HepG2 (cell line): ENCODE results near the gene PRSS53. TPM values are rescaled to one million over a fixed set of nuclear protein-coding genes. Genes with fewer than 3 reads are reported as not detected.

Experiments used
- AHR ChIP-seq: IDR thresholded peaks from 2 replicates; pipeline ENCODE4 v1.6.1; 2018; ENCODE audit warnings: missing genetic modification reagents, missing compliant biosample characterization
- ARNT ChIP-seq: fragments of 450-650 bp; IDR thresholded peaks from 2 replicates; pipeline ENCODE4 v1.6.1; 2017
- CCAR2 ChIP-seq: fragments of 200-400 bp; formaldehyde crosslinking; optimal IDR thresholded peaks from 2 replicates; pipeline ENCODE3; 2018; ENCODE audit warnings: low read depth, mild to moderate bottlenecking, low read length, moderate library complexity
- CHD4 ChIP-seq: fragments of 200-600 bp; sonication (generic); IDR thresholded peaks from 2 replicates; pipeline ENCODE4 v1.7.0; 2017; ENCODE audit warnings: mild to moderate bottlenecking, low read length, borderline replicate concordance
- FOXA3 ChIP-seq: IDR thresholded peaks from 2 replicates; pipeline ENCODE4 v1.6.1; 2016; ENCODE audit warnings: missing genetic modification reagents, missing compliant biosample characterization
- HMG20B ChIP-seq: conservative IDR thresholded peaks from 2 replicates; pipeline ENCODE4 v1.6.1; 2016; ENCODE audit warnings: missing genetic modification reagents, missing compliant biosample characterization
- JUND ChIP-seq: sonication (generic); formaldehyde crosslinking; IDR thresholded peaks from 2 replicates; pipeline ENCODE4 v1.8.0; 2022; ENCODE audit warnings: mild to moderate bottlenecking, missing genetic modification reagents
- PAWR ChIP-seq: sonication (generic); formaldehyde crosslinking; IDR thresholded peaks from 2 replicates; pipeline ENCODE4 v1.4.0; 2020; ENCODE audit warnings: missing genetic modification reagents, mild to moderate bottlenecking, borderline replicate concordance
- RXRA ChIP-seq: sonication (generic); formaldehyde crosslinking; IDR thresholded peaks from 2 replicates; pipeline ENCODE4 v1.5.1; 2020; ENCODE audit warnings: missing genetic modification reagents
- SSRP1 ChIP-seq: IDR thresholded peaks from 2 replicates; pipeline ENCODE4 v1.6.1; 2016; ENCODE audit warnings: control low read depth
- TBX3 ChIP-seq: fragments of 450-650 bp; IDR thresholded peaks from 2 replicates; pipeline ENCODE4 v1.6.1; 2017; ENCODE audit warnings: antibody characterized with exemption, mild to moderate bottlenecking, inconsistent platforms, borderline replicate concordance
- ZKSCAN1 ChIP-seq: fragments of 150-350 bp; IDR thresholded peaks from 2 replicates; pipeline ENCODE4 v1.6.1; 2014; ENCODE audit warnings: low read length
- ZMAT3 ChIP-seq: sonication (generic); formaldehyde crosslinking; conservative IDR thresholded peaks from 2 replicates; pipeline ENCODE4 v1.7.0; 2021; ENCODE audit warnings: missing genetic modification reagents
- ZNF180 ChIP-seq: sonication (generic); formaldehyde crosslinking; IDR thresholded peaks from 2 replicates; pipeline ENCODE4 v1.4.0; 2020; ENCODE audit warnings: low read depth, missing genetic modification reagents, borderline replicate concordance
- ZNF557 ChIP-seq: sonication (generic); formaldehyde crosslinking; IDR thresholded peaks from 2 replicates; pipeline ENCODE4 v1.4.0; 2020; ENCODE audit warnings: missing genetic modification reagents
- ZNF775 ChIP-seq: sonication (generic); formaldehyde crosslinking; IDR thresholded peaks from 2 replicates; pipeline ENCODE4 v1.4.0; 2020; ENCODE audit warnings: missing genetic modification reagents, mild to moderate bottlenecking, moderate library complexity, borderline replicate concordance
- polyA plus RNA-seq, 8 experiments: library from polyadenylated mRNA; depleted of rRNA in 3 of 8; stranded (reverse) in 7 of 8; unstranded in 1 of 8; fragments of >200 nt; fragmentation: Illumina TruSeq in 4 of 8; extraction: Trizol in 4 of 8; gene quantifications; 2 replicates each; pipeline versions ENCODE4 v1.2.1 to v1.2.3, GENCODE V29; 2011 to 2016; ENCODE audit warnings: low read depth in 4 of 8, missing spikeins in 1 of 8, mixed read lengths in 1 of 8; ENCODE audit not compliant: insufficient read depth in 1 of 8
- total RNA-seq, 5 experiments: library from RNA; depleted of rRNA; stranded (reverse); fragments of >200 nt; fragmentation: Illumina TruSeq; extraction: Trizol; gene quantifications; 2 replicates each; pipeline ENCODE4 v1.2.3, GENCODE V29; 2016; ENCODE audit warnings: low read depth in 1 of 5
- TF ChIP-seq, protein P1 (sequence below): sonication (generic); formaldehyde crosslinking; IDR thresholded peaks from 2 replicates; pipeline ENCODE4 v1.4.0; 2020; ENCODE audit warnings: low read depth, mild to moderate bottlenecking, missing genetic modification reagents
- TF ChIP-seq, protein P2 (sequence below): sonication (generic); formaldehyde crosslinking; IDR thresholded peaks from 2 replicates; pipeline ENCODE4 v1.9.0; 2021; ENCODE audit warnings: missing genetic modification reagents, borderline replicate concordance
- TF ChIP-seq, protein P3 (sequence below): sonication (generic); formaldehyde crosslinking; IDR thresholded peaks from 2 replicates; pipeline ENCODE4 v1.4.0; 2020; ENCODE audit warnings: mild to moderate bottlenecking, missing genetic modification reagents
- TF ChIP-seq, protein P4 (sequence below): sonication (generic); formaldehyde crosslinking; IDR thresholded peaks from 2 replicates; pipeline ENCODE4 v1.4.0; 2020; ENCODE audit warnings: missing genetic modification reagents
- TF ChIP-seq, protein P5 (sequence below): sonication (generic); formaldehyde crosslinking; IDR thresholded peaks from 2 replicates; pipeline ENCODE4 v1.5.0; 2020; ENCODE audit warnings: mild to moderate bottlenecking, missing genetic modification reagents, moderate library complexity

Gene PRSS53
- total and polyA plus RNA-seq, 2 of the 13 experiments (the other 11 are each of a cell fraction or from before 2014, with no cell fraction given) = 2.2 to 7.4 TPM

DNA sequence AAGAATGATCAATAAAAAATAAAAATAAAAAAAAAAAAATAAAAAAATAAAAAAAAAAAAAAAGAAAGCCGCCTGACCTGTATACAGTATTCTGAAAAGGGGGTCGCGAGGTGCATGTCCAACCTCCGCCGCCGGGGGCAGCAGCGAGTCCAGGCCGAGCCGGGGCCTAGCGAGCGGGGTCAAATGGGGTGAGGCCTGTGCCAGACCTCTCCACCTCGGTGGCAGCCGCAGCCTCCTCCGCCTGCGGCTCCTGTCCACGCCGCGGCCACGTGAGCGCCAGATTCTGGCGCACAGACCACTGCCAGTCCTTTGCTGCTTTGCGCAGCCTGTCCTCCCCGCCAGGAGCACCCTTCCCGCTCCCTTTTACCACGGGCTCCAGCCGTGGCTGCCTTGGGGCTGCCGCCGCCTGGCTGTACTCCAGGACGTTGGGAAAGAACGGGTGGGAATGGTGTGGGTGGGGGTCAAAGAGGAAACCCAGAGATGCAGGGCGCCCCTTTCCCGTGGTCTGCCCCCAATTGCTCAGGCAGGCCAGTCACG lies 17.0 kb upstream of the PRSS53 start (continued):
- no peak for TF ChIP-seq TBX3
- peak; percentile 99 for TF ChIP-seq ZMAT3 (CRISPR knock-in tag)
- TF ChIP-seq, protein P1, sequence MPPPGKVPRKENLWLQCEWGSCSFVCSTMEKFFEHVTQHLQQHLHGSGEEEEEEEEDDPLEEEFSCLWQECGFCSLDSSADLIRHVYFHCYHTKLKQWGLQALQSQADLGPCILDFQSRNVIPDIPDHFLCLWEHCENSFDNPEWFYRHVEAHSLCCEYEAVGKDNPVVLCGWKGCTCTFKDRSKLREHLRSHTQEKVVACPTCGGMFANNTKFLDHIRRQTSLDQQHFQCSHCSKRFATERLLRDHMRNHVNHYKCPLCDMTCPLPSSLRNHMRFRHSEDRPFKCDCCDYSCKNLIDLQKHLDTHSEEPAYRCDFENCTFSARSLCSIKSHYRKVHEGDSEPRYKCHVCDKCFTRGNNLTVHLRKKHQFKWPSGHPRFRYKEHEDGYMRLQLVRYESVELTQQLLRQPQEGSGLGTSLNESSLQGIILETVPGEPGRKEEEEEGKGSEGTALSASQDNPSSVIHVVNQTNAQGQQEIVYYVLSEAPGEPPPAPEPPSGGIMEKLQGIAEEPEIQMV (CRISPR knock-in tag) = peak; percentile 95
- no peak for TF ChIP-seq ARNT
- no peak for TF ChIP-seq ZNF775
- peak; percentile 81; the same call in 1 of the 2 replicates for TF ChIP-seq AHR (CRISPR knock-in tag)
- no peak for TF ChIP-seq PAWR (CRISPR knock-in tag)
- no peak for TF ChIP-seq CHD4
- TF ChIP-seq HMG20B (CRISPR knock-in tag) = peak; percentile 71; the same call in 1 of the 2 replicates
- 0 out of 2 replicates have a peak, but pooled peaks have one; percentile 42 for TF ChIP-seq ZKSCAN1
- TF ChIP-seq ZNF557 = peak; percentile 93; the same call in 1 of the 2 replicates
- peak; percentile 59 for TF ChIP-seq JUND (CRISPR knock-in tag)
- TF ChIP-seq, protein P2, sequence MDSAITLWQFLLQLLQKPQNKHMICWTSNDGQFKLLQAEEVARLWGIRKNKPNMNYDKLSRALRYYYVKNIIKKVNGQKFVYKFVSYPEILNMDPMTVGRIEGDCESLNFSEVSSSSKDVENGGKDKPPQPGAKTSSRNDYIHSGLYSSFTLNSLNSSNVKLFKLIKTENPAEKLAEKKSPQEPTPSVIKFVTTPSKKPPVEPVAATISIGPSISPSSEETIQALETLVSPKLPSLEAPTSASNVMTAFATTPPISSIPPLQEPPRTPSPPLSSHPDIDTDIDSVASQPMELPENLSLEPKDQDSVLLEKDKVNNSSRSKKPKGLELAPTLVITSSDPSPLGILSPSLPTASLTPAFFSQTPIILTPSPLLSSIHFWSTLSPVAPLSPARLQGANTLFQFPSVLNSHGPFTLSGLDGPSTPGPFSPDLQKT = no peak
- TF ChIP-seq, protein P3, sequence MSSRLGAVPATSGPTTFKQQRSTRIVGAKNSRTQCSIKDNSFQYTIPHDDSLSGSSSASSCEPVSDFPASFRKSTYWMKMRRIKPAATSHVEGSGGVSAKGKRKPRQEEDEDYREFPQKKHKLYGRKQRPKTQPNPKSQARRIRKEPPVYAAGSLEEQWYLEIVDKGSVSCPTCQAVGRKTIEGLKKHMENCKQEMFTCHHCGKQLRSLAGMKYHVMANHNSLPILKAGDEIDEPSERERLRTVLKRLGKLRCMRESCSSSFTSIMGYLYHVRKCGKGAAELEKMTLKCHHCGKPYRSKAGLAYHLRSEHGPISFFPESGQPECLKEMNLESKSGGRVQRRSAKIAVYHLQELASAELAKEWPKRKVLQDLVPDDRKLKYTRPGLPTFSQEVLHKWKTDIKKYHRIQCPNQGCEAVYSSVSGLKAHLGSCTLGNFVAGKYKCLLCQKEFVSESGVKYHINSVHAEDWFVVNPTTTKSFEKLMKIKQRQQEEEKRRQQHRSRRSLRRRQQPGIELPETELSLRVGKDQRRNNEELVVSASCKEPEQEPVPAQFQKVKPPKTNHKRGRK (CRISPR knock-in tag) = no peak
- TF ChIP-seq, protein P4, sequence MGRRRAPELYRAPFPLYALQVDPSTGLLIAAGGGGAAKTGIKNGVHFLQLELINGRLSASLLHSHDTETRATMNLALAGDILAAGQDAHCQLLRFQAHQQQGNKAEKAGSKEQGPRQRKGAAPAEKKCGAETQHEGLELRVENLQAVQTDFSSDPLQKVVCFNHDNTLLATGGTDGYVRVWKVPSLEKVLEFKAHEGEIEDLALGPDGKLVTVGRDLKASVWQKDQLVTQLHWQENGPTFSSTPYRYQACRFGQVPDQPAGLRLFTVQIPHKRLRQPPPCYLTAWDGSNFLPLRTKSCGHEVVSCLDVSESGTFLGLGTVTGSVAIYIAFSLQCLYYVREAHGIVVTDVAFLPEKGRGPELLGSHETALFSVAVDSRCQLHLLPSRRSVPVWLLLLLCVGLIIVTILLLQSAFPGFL = no peak
- peak; percentile 88 for TF ChIP-seq FOXA3 (CRISPR knock-in tag)
- TF ChIP-seq CCAR2 = peak; percentile 17
- TF ChIP-seq, protein P5, sequence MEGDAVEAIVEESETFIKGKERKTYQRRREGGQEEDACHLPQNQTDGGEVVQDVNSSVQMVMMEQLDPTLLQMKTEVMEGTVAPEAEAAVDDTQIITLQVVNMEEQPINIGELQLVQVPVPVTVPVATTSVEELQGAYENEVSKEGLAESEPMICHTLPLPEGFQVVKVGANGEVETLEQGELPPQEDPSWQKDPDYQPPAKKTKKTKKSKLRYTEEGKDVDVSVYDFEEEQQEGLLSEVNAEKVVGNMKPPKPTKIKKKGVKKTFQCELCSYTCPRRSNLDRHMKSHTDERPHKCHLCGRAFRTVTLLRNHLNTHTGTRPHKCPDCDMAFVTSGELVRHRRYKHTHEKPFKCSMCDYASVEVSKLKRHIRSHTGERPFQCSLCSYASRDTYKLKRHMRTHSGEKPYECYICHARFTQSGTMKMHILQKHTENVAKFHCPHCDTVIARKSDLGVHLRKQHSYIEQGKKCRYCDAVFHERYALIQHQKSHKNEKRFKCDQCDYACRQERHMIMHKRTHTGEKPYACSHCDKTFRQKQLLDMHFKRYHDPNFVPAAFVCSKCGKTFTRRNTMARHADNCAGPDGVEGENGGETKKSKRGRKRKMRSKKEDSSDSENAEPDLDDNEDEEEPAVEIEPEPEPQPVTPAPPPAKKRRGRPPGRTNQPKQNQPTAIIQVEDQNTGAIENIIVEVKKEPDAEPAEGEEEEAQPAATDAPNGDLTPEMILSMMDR (CRISPR knock-in tag) = peak; percentile 82
- peak; percentile 100 for TF ChIP-seq RXRA (CRISPR knock-in tag)
- TF ChIP-seq ZNF180 (CRISPR knock-in tag) = peak; percentile 39; the same call in 1 of the 2 replicates
- TF ChIP-seq SSRP1 = peak; percentile 50; the same call in 1 of the 2 replicates
